Heart left ventricle (tissue), 16 donors: Measurements from ENCODE around the gene GDF10. TPM values are rescaled to one million over a fixed set of nuclear protein-coding genes. Genes with fewer than 3 reads are reported as not detected.

Experiments
- ATAC-seq, 4 donors: fragments of 200-7000 bp; cut with Tn5 transposase; one replicate each; pipeline ENCODE4 v1.9.1; 2020 to 2022; ENCODE audit warnings: moderate library complexity in 4 of 4, mild to moderate bottlenecking in 3 of 4, moderate number of reproducible peaks in 1 of 4
- DNase-seq, 5 donors: peaks; one replicate each; pipeline ENCODE4 v3.0.0-alpha.2; 2020
- H3K27ac ChIP-seq, 12 donors: fragments of 200-600 bp; sonication (generic) in 4 of 12; one replicate each; pipeline versions ENCODE4 v1.5.0 to v1.8.0; 2016 to 2022; ENCODE audit warnings: mild to moderate bottlenecking in 2 of 12
- H3K27me3 ChIP-seq, 9 donors: fragments of 200-600 bp; sonication (generic) in 2 of 9; one replicate each; pipeline versions ENCODE4 v1.5.1 to v1.8.0; 2016 to 2022; ENCODE audit warnings: mild to moderate bottlenecking in 3 of 9
- H3K36me3 ChIP-seq, 9 donors: fragments of 200-600 bp; sonication (generic) in 2 of 9; one replicate each; pipeline versions ENCODE4 v1.5.0 to v1.8.0; 2018 to 2022; ENCODE audit warnings: mild to moderate bottlenecking in 2 of 9
- H3K4me1 ChIP-seq, 12 donors: fragments of 200-600 bp; sonication (generic) in 4 of 12; one replicate each; pipeline versions ENCODE4 v1.5.0 to v1.8.0; 2016 to 2022; ENCODE audit warnings: mild to moderate bottlenecking in 3 of 12
- H3K4me3 ChIP-seq, 12 donors: fragments of 200-600 bp; sonication (generic) in 4 of 12; one replicate each; pipeline versions ENCODE4 v1.5.0 to v1.8.0; 2017 to 2022; ENCODE audit warnings: mild to moderate bottlenecking in 9 of 12, moderate library complexity in 4 of 12
- H3K9me3 ChIP-seq, 12 donors: fragments of 200-600 bp; sonication (generic) in 4 of 12; one replicate each; pipeline versions ENCODE4 v1.5.0 to v1.8.0; 2016 to 2022; ENCODE audit warnings: mild to moderate bottlenecking in 1 of 12
- CTCF ChIP-seq, 12 donors: fragments of 200-600 bp; sonication (generic) in 4 of 12; IDR thresholded peaks; one replicate each; pipeline versions ENCODE4 v1.5.0 to v1.8.0; 2018 to 2022; ENCODE audit warnings: antibody characterized with exemption in 12 of 12, mild to moderate bottlenecking in 5 of 12
- POLR2A ChIP-seq, 2 donors: fragments of 450-650 bp; IDR thresholded peaks; one replicate each; pipeline ENCODE4 v1.6.1; 2017; ENCODE audit warnings: antibody characterized with exemption in 2 of 2, mild to moderate bottlenecking in 2 of 2, moderate library complexity in 2 of 2
- WGBS, 4 donors: extraction: QIAGEN DNeasy Blood & Tissue Kit in 2 of 4; methylation state at CpG; one replicate each; pipeline versions ENCODE4 v1.1.5 to v1.1.7; 2013 to 2018; 5-methylcytosine and 5-hydroxymethylcytosine counted together
- intact Hi-C, 10 donors: fragments of 100-400 bp; cut with DNase I; formaldehyde crosslinking; loops; one replicate each; pipeline versions ENCODE4 v1.11.1 to v1.14.2; 2022
- polyA plus RNA-seq, 2 donors: library from polyadenylated mRNA; stranded (reverse); fragments of 200-250 nt; gene quantifications; one replicate each; pipeline ENCODE4 v1.2.3, GENCODE V29; 2013
- total RNA-seq, 9 donors: library from RNA; depleted of rRNA in 2 of 9; stranded (reverse); fragments of >200 nt in 2 of 9; fragmentation: NEBNext Ultra II Directional in 3 of 9; extraction: Animal tissue kit (Norgen Biotek cat#: 25700) in 3 of 9; gene quantifications; one replicate each; pipeline versions ENCODE4 v1.1.0 to v1.2.4, GENCODE V29; 2016 to 2023
- donor health status: ischemic (EF 13 %, LVEDD 7.1; RV severe dilation, severe dysfunction).
- donor health status: healthy with polysubstance abuse.
- donor health status: DM: no; HTN: yes; CAD: no.
- donor health status: DM: no; HTN: no; CAD: no.
- donor health status: ischemic (EF 25% LVEDD 6.9; RV normal size, moderate dysfunction).
- donor health status: ischemic (EF 25% LVEDD 5.7; RV mildly dilated, moderate dysfunction).
- donor health status: healthy.
- donor health status: DM: yes; HTN: yes; CAD: no.
- donor health status: ischemic (EF 35%, LVEDD 5.7; RV mildly dilated, moderate dysfunction).
- donor health status: nonischemic (EF 11% LVEDD 7.7; RV severe dilation, severe dysfunction).
- donor health status: DM: yes; HTN: yes; CAD: no.
- donor health status: PGD.
- donor health status: ischemic (EF 29% LVEDD 5.4; RV normal size, mild dysfunction).
- donor health status: nonischemic (EF 23%, LVEDD 6.1; RV moderate dilation, normal function).

Gene GDF10
- total and polyA plus RNA-seq, 11 donors = 0.19 to 1.6 (median 0.30) TPM; not detected in 3

- H3K9me3 ChIP-seq = no peaks in the 10 kb centered on the region
- H3K27ac ChIP-seq = no peak overlapping the region
- no peak overlapping the region for H3K4me3 ChIP-seq
- H3K4me1 ChIP-seq = peaks cover 0 to 13% (median 0%) of the 10 kb centered on the region in 12 donors
- no peak for DNase-seq
- TF ChIP-seq CTCF (IDR thresholded peaks at IDR 0.05) (no peak), POLR2A (IDR thresholded peaks at IDR 0.05) (no peak)
- intact Hi-C loops = loop anchor here in 1 of 10 donors (10.0 kb wide), 1 partner anchor 93 kb away; no protein-coding TSS in a partner anchor
- WGBS, 4 donors = 91 to 93% (median 92%) methylated on average over 3 of the region's 3 CpGs
- no peak for ATAC-seq
- no peaks in the 10 kb centered on the region for H3K27me3 ChIP-seq
- H3K36me3 ChIP-seq = no peaks in the 10 kb centered on the region
Measured at GRCh38 chr10:47362199-47362598, 62.2 kb downstream of the GDF10 start.

Other genes starting within 250 kb of the GDF10 start
- not detected for gene GDF2, start 22.3 kb downstream of the GDF10 start, total RNA-seq
- not detected for gene GDF2, start 22.3 kb downstream of the GDF10 start, polyA plus RNA-seq
- gene RBP3, start 48.2 kb downstream of the GDF10 start, total RNA-seq = not detected
- gene RBP3, start 48.2 kb downstream of the GDF10 start, polyA plus RNA-seq = not detected
- under 1 TPM in 4 of 9 donors, not detected in 5; 0.06 to 0.25 (median 0.11) TPM for gene ZNF488, start 84.1 kb downstream of the GDF10 start, total RNA-seq
- under 1 TPM in 1 of 2 donors, not detected in 1; 0.07 TPM for gene ZNF488, start 84.1 kb downstream of the GDF10 start, polyA plus RNA-seq
- gene ANXA8, start 183.9 kb downstream of the GDF10 start, total RNA-seq = 10 to 100 TPM in 1 of 9 donors, under 1 TPM in 3, not detected in 5; 0.30 to 52.4 (median 0.64) TPM
- under 1 TPM in 1 of 2 donors, not detected in 1; 0.15 TPM for gene ANXA8, start 183.9 kb downstream of the GDF10 start, polyA plus RNA-seq
- not detected for gene FAM25G, start 191.5 kb downstream of the GDF10 start, total RNA-seq
- gene FAM25G, start 191.5 kb downstream of the GDF10 start, polyA plus RNA-seq = not detected
- 1 to 10 TPM in 8 of 9 donors, under 1 TPM in 1; 0.64 to 7.4 (median 2.0) TPM for gene AGAP9, start 223.4 kb downstream of the GDF10 start, total RNA-seq
- gene AGAP9, start 223.4 kb downstream of the GDF10 start, polyA plus RNA-seq = 1 to 10 TPM; 1.9 to 8.1 TPM